NCI-H82 treated with DMSO at 0.1 percent for 48 hours (cell line): Measurements from ENCODE around the gene FOXE3.
"Not testable (repeated sequence)": the region's sequence is repeated elsewhere in the genome, so short reads cannot be mapped to it uniquely, and the experiment has no call there.

ENCODE experiments used
- DNase-seq: peaks from one replicate; lab custom pipeline; 2025; ENCODE audit not compliant: unreplicated experiment; lab: John Stamatoyannopoulos, UW

The FOXE3 gene

DNA sequence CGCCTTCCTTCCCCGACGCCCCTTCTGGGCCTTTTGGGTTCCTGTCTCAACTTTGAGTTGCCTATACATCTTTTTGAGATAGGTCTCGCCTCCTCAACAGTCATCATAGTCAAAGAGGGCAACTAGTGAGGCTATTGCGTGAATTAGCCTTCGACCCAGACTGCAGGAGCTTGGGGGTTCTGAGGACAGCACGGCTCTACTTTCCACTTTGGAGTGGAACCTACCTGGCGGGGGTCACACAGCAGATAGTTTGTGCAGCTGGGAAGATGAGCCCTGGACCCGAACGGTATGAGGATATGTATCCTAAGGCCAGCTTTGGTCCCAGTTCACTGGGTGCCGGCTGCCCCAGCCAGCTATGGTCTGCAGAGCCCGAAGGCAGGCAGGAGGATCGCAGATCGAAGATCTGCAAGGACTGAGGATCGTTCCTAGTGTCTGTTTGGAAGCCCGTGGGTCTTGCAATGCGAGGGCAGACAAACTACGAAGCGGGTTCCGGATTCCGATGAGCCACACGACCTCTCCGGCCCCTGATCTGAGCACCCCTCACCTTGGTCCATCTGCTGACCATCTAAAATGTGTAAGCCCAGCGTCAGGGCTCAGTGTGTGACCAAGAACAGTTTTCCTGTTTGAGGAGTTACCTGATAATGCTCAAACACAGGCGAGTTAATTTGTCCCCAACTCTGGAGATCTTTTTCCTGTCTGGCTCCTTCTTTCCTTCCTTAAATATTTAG lies 29.9 kb downstream of the FOXE3 start:
- DNase-seq: no peak

DNA sequence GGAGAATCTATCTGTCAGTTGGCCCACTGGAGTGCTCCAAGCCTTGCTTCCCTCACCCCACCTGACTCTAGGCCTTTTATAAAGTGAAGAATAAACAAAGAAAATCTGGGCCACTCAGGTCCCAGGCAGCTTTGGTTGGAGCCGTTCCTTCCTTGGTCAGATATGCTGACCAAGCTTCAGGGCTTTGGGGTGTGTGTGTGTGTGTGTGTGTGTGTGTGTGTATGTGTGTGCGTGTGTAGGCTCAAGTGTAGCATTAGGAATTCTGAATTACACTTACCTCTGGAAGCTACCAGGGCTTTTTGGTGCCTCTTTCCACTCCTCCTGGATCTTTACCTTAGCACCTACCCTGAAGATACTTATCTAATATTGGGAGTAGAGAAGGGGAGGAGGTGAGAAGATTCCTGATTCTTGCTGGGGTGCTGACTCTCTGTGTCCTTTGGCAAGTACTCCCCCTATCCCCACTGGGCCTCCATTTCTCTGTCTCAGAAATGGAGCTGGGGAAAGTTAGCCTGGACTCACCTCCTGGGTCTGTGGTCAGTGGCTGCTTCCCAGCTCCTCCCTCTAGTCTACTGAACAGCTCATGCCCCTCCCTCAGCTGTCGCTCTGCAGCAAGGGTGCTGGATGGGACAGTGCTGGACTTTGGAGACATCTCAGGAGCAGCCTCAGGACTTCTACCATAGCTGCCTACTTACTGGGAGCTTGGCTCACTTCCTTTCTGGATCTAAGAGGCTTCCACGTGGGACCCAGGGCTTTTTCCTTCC lies 32.6 kb downstream of the FOXE3 start:
- DNase-seq: no peak

DNA sequence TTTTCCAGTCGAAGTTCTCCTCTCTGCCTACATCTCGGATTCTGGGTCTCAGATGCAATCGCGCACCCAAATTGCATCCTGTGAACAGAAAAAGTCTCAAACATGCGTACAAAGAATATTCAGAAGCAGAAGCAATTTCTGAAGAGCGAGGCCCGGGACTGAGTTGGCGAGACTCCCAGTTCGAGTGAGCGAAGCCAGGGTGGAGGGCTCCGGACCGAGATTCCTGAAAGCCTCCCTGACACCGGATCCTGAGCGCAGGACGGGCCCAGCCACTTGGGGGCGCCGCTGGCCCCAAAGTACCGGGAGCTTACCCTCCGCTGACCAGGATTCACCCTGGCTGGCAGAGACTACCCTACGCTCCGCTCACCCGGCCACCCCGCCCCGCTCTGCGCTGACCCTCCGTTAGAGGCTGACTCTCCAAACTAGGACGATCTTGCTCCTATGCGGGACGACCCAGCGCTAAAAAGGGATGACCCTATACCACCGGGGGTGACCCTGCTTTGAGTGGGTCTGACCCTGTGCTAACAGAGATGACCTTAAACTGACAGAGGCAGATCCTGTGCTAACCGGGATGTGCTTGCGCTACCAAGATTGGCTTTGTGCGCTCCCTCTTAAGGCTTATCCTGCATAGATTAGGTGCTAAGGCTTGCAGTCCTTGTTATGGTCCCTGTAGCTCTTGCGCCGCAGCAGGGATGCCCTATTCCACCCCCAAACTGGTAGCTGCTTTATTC lies 33.9 kb downstream of the FOXE3 start:
- DNase-seq: no peak

DNA sequence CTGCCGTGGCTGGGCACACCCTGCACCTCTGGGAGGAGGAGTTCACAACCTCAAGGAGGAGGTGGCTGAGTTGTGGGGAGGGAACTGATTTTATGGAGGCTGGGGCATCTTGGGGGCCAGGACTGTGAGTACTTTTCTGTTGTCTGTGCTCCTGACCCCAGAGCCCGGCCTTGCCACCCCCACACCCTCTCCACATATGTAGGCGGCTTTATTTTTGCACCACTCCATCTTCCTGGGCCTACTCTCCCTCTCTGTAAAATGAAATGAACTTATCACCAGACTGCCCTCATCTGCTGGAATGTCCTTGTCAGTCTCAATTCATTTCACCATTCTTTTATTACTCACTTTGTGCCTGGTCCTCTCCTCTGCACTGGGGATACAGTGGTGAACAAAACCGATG lies 34.5 kb downstream of the FOXE3 start:
- DNase-seq: no peak

DNA sequence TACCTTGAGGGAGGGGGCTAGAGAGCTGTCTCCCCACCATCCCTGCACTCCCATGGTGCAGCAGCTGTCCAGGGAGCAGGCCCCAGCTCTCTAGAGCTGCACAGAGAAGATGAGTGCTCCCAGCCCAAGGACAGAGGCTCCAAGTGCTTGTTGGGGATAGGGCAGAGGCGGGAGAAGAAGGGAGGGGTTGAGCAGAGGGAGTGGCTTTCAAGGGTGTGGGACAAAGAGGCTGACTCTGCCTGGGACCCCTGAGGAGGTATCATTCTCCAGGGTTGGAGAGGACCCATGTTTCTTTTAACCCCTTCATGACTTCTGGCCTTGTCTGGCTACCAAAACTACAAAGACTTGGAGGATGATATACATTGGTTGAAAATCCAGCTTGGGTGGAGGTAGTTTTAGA lies 36.3 kb downstream of the FOXE3 start:
- no peak for DNase-seq

DNA sequence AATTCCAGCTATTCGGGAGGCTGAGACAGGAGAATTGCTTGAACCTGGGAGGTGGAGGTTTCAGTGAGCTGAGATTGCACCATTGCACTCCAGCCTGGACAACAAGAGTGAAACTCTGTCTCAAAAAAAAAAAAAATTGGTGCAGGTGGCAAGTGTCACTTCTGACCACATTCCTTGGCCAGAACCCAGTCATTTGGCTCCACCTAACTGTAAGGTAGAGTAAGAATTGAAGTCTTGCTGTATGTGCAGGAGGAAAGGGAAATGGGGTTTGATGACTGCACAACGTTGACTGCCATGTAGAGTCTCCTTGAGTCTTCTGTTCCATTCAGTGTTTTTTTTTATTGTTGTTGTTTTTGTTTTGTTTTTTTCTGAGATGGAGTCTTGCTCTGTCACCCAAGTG lies 37.8 kb downstream of the FOXE3 start:
- DNase-seq: not testable (repeated sequence)

DNA sequence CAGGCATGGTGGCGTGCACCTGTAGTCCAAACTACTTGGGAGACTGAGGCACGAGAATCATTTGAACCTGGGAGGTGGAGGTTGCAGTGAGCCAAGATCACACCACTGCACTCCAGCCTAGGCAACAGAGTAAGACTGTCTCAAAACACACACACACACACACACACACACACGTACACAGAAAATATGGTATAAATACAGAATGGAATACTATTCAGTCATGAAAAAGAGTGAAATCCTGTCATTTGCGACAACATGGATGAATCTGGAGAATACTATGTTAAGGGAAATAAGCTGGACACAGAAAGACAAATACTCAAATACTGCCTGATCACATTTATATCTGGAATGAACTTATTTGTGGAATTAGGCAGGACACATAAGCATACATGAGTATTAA lies 40.2 kb downstream of the FOXE3 start:
- no peak for DNase-seq

DNA sequence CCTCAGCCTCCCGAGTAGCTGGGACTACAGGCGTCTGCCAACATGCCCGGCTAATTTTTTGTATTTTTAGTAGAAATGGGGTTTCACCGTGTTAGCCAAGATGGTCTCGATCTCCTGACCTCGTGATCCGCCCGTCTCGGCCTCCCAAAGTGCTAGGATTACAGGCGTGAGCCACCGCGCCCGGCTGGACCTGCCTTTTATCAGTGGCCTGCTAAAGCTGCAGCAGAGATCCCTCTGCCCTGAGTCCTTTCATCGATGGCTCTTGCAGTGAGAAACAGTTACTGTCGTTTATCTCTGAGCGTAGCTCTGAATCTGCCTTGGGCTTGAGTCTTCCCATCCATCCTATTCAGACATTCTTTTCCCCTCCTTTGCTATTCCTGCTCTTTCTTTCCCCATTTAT lies 41.5 kb downstream of the FOXE3 start:
- not testable (repeated sequence) for DNase-seq

DNA sequence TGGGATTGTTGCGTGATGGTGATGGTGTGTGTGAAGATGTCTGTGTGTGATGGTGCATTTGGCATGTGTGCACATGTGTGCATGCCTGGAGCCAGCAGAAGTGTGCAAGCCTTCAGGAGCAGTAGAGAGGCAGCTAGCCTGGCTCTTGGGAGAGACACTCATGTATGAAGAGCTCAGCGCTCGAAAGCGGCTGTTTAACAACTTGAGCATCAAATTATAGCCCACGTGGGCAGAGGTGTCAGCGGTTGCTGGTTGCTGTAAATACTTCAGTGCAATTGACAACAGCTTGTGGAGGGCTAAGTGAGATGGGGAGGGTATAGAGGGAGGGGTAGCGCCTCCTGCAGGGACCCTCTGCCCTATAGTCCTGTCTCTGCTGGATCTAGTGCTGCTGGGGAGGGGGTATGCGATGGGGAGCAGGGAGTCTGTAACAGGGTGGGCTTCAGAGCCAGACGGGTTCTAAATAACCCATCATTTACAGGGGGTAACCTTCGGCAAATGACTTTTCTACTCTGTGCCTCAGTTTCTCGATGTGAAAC lies 43.2 kb downstream of the FOXE3 start:
- no peak for DNase-seq

DNA sequence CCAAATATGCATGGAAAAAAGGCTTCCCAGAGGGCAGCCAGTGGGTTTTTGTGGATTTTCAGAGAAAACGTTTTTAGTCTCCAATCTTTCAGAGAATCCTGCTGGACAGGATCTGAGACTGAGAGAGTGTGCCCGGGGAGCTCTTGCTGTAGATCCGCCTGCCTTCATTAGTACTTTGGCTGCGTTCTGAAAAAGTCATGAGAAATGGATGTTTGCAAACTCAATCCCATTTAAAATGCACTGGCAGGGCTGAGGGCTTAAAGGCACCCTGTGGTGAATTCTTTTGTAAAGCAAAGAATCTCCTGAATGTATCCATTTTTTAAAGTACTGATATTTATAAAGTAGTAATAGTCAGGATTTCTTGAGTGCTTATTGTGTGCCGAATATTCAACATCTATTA lies 44.0 kb downstream of the FOXE3 start:
- no peak for DNase-seq

DNA sequence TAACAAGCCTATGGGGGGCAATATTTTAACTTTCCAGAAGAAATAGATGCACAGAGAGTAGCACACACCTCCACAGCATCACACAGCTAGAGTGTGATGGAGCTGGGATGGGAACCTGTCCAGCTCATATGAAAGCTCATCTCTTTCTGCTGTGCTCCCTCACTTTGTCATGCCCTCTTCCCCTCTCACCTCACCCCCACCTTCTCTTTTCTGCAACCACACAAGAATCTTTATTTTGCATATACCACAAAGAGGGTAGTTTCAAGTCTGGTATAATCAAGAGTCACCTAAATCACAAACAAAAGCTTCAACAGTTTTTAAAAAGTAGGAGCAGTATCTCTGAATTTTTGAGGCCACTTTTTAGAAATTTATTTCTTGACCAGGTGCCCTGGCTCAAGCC lies 44.4 kb downstream of the FOXE3 start:
- DNase-seq: no peak

DNA sequence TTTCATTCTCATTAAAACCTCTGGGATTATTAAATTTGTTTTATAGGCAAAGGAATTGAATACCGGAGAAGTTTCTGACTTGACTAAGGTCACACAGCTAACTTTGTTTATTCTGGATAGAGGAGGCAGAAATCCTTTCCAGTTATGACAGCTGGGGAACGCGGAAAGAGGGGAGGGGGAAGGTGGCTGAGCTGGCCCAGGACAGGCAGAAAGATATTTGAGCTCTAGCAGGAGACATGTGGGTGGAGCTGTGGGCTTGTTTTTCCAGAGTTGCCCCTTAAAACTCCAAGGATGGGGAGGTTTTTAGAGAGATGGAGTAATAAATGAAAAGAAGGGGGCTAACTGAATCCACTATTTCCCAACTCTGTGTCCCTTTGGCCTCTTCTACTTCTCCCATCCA lies 49.5 kb downstream of the FOXE3 start:
- DNase-seq: no peak
